GM19023 (cell line): ENCODE results near the gene B3GNT8.
"Not testable (repeated sequence)": the region's sequence is repeated elsewhere in the genome, so short reads cannot be mapped to it uniquely, and the experiment has no call there.

Experiments used
- ATAC-seq: cut with Tn5 transposase; IDR thresholded peaks from one replicate; pipeline ENCODE4 v1.9.1; 2021; ENCODE audit warnings: mild to moderate bottlenecking, moderate library complexity; ENCODE audit not compliant: unreplicated experiment

Gene B3GNT8, protein sequence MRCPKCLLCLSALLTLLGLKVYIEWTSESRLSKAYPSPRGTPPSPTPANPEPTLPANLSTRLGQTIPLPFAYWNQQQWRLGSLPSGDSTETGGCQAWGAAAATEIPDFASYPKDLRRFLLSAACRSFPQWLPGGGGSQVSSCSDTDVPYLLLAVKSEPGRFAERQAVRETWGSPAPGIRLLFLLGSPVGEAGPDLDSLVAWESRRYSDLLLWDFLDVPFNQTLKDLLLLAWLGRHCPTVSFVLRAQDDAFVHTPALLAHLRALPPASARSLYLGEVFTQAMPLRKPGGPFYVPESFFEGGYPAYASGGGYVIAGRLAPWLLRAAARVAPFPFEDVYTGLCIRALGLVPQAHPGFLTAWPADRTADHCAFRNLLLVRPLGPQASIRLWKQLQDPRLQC

DNA sequence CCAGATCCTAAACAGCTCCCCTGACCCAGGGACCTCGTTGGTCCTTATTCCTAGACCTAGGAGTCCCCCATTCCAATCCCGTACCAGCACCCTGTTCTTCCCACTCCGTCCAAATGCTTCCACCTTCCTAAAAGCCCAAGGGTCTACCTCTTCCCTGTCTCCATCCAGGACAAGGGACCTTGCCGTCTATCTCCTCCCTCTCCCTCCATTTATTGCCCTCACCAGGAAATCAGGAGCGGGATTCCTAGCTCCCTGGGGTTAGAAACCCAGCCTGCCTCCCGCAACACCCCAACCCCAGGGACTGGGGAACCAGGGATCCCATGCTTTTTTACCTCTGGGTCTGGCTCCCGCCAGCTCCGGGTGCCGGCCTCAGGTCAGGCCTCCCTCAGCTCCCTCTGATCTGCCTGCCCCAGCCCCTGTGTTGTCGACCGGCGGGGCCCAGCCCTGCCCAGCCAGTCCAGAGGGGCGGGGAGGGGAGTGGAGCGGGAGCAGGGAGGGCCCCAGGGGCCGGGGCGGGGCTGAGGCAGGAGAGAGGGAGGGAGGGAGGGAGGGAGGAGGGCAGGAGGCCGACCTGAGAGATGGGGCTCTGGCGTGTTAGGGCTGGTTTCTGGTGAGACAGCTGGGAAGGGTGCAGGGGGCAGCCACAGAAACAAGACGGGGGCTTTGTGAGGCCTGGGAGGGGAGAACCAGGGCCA is at the start of gene B3GNT8:
TSS of gene B3GNT8 (minus strand) at position 423 of the 695 bp plus-strand sequence. CDS start 596 bp downstream, outside the sequence.
- ATAC-seq = no peak

DNA sequence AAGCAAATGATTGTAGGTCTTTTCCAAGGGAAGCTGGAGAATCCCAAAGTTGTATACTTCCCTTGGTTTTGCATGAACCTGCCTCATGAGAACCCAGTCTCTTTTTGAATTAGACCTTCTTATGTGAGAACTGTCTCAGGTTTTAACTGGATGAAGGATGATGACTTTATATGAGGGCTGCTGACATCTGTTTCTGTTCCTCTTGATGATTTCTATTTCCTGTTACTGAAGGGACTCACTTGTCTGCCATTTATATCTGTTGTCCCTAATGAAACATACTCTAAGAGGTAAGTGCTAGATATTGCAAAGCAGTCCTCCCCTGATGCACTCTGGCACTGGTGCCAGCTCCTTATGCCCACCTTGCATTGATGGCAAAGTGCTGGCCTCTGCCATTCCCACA is 49.4 kb upstream of the B3GNT8 start:
- ATAC-seq = no peak

DNA sequence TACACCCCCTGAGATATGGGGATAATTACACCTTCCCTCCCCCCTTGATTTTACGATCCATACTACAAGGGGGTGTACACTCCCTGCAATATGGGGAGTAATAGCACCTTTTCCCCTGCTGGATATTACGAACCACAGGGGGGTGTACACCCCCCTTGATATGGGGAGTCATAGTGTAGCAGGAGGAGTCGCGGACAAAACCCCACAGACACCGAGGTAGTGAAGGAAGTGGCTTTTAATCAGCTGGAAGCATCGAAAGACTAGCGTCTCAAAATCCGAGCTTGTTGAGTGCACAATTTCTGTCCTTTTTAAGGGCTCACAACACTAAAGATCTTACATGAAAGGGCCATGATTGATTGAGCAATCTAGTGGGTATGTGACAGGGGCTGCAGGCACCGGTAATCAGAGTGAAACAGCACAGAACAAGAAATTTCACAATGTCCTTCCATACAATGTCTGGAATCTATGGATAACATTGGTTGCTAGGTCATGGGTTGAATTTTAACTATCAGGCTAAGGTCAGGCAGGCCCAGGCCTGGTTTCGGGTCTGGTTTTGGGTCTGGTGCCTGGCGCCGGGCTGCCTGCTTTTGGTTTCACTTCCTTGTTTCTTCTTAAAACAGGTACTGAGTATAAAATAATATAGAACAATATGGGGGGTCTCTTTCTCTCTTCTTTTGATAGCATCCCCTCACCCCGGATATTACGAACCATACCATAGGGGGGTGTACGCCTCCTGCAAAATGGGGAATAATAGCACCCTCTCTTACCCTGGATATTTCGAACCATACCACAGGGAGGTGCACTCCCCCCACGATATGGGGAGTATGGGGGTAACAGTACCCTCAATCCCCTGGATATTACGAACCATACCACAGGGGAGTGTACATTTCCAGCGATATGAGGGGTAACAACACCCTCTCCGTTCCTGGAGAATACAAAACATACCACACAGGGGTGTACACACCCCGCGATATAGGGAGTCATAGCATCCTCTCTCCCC is 36.4 kb upstream of the B3GNT8 start:
- not testable (repeated sequence) for ATAC-seq

DNA sequence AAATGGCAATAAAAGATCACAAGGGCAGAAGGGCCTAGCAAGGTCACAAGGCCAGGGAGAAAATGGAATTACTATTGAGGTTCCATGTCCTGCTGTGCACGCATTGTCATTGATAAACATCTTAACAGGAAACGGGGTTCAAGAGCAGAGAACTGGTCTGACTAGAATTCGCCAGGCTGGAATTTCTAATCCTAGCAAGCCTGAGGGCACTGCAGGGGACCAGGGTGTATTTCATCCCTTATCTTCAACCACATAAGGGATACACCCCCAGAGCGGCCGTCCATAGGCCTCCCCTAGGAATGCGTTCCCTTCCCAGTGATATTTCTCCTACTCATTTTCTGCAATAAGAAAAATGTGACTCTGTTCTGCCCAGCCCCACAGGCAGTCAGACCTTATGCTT is 35.3 kb upstream of the B3GNT8 start:
- ATAC-seq = no peak

DNA sequence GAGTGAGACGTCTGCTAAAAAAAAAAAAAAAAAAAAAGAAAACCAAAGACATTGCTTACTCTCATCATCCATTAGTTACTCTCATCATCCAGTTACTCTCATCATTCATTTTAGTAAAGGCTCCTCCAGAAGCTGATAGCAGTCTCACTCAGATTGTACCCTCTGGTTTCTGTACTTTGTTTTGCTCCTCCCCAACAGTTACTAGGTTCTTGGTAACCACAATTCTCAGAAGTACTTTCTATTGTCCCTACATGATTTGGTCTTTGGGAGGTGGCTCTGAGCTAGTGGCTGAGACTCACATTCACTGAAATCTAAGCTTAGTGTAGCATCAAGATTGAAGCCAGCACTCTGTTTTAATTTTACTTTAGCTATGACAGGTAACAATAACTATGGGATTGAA is 30.1 kb upstream of the B3GNT8 start:
- ATAC-seq = peak; percentile 64

DNA sequence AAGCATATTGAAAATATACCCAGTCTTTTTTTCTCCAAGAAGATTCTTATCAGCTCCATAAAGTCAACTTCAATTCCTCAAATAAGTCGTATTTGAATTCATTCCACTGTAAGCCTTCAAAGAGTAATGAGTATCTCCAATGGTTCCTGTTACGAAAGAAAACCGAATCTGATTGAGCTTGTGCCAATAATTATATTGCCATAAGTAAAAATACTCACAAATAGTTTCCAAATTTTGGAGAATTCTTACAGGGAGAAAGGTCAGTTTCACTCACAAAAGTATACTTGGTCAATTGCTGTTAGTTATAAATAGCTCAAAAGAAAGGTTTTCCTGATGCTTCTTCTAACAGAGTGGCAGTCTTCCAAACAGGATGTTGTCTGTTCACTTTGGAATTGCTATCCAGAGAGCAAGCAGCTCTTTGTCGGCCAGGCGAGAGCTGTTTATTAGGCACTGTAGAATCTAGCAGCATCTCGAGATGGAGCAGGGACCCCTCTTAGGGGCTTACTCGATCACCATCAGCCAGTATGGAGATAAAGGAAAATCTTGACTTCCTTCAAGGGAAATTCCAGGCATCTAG is 29.3 kb upstream of the B3GNT8 start:
- ATAC-seq = no peak

DNA sequence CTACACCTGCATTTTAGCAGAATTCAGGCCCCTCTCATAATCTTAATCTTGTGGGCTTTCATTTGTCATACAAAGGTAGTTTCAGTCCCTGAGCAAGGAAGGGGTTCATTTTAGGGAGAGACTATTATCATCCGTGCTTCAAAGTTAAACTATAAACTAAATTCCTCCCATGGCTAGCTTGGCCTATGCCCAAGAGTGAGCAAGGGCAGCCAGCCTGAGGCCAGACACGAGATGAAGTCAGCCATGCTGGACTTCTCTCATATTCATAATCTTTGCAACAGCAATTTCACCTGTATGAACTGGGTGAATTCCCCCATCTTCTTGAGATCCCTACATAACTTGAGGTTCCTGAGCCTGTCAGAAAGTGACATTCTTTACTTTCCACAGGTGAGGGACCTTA is 28.8 kb upstream of the B3GNT8 start:
- no peak for ATAC-seq

DNA sequence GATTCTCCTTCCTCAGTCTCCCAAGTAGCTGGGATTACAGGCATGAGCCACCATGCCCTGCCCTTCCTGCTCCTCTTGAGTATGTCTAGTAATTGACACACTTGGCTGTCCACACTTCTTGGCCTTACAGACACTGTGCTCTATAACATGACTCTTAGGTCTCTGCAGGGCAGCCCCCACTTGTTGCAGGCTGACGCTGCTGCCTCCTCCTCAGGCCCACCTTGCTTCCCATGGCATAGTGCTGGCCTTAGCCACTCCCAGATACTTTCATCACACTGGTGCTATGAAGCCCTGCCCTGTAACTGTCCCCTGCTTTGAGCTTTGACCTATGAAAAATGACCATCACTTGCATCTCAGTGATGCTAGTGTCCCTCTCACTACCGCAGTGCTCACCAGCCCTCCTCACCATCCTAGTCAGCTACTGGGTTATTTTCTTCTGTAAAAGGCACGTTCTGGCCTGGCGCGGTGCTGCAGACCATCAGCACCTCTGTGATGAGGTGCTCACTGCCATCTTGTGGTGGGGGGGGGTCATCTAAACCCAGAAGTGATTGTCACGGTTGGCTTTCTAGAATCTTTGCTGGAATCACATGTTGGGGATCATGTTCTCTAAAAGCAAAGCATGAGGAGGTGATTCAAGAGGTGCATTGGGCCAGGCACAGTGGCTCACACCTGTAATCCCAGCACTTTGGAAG is 25.6 kb upstream of the B3GNT8 start:
- no peak for ATAC-seq

DNA sequence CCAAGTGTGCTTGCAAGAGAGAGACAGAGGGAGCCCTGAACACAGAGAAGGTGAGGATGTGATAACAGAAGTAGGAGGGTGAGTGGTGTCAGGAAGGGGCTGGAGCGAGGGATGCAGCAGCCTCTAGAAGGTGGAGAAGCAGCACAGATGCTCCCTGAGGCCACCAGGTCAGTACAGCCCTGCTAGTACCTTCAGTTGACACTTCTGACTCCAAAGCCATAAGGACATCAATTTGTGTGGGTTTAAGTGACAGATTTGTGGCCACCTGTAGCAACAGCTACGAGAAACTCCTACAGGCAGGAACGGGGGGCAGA is 22.6 kb upstream of the B3GNT8 start:
- ATAC-seq = no peak

DNA sequence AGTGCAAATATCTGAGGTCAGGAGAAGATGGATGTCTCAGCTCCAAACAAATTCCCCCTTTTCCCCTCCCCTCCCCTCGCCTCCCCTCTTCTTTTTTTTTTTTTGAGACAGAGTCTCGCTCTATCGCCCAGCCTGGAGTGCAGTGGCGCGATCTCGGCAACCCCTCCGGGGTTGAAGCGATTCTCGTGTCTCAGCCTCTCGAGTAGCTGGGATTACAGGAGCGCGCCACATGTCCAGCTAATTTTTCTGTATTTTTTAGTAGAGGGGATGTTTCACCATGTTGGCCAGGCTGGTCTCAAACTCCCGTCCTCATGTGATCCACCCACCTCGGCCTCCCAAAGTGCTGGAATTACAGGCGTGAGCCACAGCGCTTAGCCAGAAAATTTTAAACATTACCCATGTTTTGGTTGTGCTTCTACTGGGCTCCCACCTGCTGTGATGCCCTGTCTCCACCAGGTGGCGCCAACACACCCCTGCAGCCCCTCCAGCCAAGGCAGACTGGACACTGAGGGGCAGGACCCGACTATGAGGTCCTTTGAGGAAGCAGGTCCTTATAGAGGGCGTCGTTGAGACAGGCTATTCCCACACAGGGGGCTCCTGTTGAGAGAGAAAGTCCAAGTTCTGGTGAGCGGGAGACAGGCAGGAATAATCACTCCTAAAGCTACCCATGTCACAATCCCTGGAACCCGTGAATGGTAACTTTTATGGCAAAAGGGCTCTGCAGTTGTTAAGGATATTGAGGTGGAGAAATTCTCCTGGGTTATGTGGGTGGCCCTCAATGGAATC is 22.1 kb upstream of the B3GNT8 start:
- ATAC-seq = no peak

DNA sequence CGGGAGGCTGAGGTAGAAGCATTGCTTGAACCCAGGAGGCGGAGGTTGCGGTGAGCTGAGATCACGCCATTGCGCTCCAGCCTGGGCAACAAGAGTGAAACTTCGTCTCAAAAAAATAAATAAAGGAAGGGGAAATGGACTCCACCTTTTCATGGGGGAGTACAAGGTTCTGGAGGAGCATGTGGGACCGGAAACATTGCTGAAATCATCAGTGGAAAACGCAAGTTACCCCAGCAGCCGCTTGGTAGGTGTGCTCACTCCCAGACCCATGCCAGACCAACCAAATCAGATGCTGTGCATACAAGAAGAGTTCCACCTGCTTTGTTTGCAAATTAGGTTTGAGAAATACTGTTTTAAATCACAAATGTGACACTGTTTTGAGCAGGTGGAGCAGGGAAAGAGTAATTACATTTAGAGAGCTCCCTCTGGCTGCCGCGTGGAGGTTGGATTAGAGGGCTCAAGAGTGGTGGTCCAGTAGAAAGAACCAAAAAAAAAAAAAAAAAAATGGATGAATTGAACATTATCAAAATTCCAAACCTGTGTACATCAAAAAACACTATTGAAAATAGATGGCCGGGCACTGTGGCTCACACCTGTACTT is 20.7 kb upstream of the B3GNT8 start:
- ATAC-seq = no peak

DNA sequence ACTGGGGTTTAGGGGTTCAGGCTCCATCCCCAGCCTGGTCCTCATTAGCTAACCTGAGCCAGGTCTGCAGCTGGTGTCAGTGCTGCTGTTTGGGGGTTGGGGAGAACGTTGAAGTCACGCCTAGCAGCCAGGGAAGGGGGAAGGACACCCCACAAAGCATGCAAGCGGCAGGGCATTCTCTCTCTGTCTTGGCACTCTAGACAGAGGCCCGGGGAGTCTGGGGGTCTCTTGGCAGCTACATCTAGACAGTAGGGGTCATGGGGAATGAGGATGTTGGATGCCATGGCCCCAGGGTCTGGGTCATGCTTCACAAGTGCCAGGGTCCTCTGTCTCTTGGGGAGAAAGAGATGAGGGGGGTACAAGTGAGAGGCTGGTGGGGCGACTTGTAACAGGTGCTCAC is 18.4 kb upstream of the B3GNT8 start:
- no peak for ATAC-seq

DNA sequence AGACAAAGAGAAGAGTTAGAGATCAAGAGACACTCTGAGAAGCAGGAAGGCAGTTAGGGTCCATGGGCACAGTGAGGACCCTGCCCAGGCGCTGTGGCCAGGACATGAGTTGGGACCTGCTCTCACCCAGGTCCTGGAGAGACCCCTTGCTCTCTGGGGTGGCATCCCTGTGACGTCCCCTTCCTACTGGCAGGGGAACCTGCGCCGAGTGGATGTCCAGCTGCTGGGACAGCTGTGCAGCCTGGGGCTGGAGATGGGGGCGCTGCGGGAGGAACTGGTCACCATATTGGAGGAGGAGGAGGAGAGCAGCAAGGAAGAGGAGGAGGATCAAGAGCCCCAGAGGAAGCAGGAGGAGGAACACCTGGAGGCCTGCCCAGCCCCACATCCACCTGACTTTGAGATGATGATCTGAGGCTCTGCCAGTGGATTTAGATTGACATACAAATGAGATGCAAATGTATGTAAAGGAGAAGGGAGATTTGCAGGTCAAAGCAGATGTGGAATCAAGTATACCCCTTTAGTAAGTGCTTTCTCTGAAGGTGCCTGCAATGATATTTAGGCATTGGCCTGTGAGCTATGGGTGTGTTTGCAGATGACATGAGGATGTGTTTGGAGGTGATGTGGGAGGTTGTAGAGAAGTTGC is 16.8 kb upstream of the B3GNT8 start:
- no peak for ATAC-seq

DNA sequence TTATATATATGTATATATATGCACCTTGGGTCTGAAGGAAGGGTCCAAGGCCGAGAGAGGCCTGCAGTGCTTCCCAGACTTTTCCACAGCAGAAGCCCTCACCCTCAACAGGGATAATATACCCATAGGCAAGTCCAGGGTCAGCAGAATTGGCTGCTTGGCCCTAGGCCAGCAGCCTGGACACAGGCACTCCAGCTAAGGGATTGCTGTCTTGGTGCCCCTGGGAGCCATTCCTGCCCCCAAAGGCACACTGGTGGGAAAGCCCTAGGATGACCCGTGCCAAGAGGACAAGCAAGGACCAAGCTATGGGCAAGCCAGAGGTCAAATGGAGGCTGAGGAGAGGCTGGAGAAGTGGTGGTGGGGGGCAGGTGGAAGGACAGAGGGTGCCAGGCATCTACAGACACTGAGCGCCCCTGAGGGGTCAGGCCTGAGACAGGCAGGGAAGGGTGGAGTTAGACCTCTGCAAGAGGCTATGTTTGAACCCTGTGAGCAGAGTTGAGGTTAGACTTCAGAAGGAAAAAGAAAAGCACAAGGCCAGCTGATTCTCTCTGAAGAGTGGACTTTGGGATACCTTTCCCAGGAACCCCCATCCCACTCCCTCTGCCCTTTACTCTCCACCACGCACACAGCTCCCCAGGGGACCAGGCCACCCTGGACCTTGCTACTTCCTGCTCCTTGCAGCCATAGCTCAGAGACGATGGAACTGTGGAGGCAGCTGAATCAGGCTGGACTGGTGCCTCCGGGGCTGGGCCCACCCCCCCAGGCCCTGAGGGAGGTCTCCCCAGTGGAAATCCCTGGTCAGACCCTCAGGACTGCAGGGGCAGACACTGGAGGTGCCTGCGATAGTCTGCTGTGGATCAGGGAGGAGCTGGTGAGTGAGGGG is 15.5 kb upstream of the B3GNT8 start, which contains the start of gene ERICH4:
TSS of gene ERICH4 (plus strand) at position 684 of the 883 bp plus-strand sequence. CDS start at position 698, 14 bp downstream.
- ATAC-seq = no peak

DNA sequence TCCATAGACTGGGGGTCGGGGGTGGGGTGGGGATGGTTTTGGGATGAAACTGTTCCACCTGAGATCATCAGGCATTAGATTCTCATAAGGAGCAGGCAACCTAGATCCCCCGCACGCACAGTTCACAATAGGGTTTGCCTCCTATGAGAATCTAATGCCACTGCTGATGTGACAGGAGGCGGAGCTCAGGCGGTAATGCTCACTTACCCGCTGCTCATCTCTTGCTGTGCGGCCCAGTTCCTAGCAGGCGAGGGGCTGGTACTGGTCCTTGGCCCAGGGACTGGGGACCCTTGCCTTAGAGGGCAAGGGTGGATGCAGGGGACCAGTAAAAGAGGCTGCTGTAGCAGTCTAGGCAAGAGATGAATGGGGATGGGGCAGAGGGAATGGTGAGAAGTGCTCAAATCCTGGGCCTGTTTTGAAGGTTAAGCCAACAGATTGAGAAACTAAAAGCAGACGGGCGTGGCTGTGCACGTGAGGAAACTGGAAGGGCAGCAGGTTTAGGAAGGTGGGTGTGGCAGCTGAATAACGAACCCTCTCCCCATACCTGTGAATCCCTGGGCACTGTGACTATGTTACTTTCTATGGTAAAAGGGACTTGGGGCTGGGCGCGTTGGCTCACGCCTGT is 14.3 kb upstream of the B3GNT8 start:
- ATAC-seq = no peak

DNA sequence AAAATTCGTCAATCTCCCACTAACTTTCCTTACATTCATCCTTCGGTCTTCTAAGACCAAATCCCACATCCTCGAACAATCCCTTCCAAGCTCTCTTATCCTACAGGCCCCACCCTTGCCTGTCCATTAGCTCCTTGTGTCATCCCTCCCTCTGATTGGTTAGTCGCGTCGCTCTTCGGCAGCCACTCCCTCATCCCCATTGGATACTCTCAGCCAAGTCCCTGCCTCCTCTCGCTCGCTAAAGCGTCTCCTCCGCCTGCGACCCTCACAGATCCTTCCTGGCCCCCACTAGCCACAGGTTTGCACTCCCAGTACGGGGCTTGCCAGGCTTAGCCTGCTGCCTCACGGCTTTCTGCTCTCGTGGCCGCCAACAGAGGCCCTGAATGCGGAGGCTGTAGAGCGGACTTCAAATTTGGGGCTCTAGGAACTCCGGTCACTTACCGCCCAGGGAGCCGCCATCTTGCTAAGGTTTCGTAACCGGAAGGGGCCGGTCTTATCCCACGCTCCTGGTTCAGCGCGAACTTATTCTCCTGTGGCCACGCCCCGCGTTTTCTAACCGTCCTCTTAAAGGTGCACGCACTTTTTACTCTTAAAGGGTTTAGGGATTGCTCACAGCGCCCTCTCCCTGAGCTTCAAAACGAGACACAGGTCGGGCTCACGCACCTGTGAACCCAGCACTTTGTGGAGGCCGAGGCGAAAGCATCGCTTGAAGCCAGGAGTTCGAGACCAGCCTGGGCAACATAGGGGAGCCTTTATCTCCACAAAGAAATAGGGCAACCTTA is 12.5 kb upstream of the B3GNT8 start, which contains the start of gene DMAC2:
TSS of gene DMAC2 (minus strand) at position 472 of the 782 bp plus-strand sequence. CDS start at position 459, 13 bp downstream.
- peak; percentile 86 for ATAC-seq
